LoVo (cell line): ENCODE data around the gene UBE2F.

ENCODE experiments used
- DNase-seq: peaks from one replicate; pipeline ENCODE4 v3.0.0-alpha.2; 2016; ENCODE audit warnings: low spot score

The UBE2F gene

GRCh38 chr2:237966565-237967462, at the start of gene UBE2F:
Gene UBE2F (plus strand): TSS chr2:237967014. CDS start chr2:237973108, 6,094 bp downstream.
- peak; percentile 98 for DNase-seq

GRCh38 chr2:237917696-237918374, 49.0 kb upstream of the UBE2F start:
- DNase-seq, result no peak

- no peak for DNase-seq
Measured at GRCh38 chr2:237919593-237919992, 47.2 kb upstream of the UBE2F start.

- DNase-seq, result no peak
Measured at GRCh38 chr2:237920673-237921072, 46.1 kb upstream of the UBE2F start.

GRCh38 chr2:237921967-237922492, 44.8 kb upstream of the UBE2F start:
- DNase-seq, result no peak

- peak; percentile 28 for DNase-seq
Measured at GRCh38 chr2:237922641-237923361, 44.0 kb upstream of the UBE2F start.

- peak; percentile 72 for DNase-seq
Measured at GRCh38 chr2:237923481-237924163, 43.2 kb upstream of the UBE2F start.

GRCh38 chr2:237924164-237924534, 42.7 kb upstream of the UBE2F start:
- DNase-seq, result no peak

GRCh38 chr2:237927135-237927534, 39.7 kb upstream of the UBE2F start:
- DNase-seq, result no peak

GRCh38 chr2:237927986-237928385, 38.8 kb upstream of the UBE2F start:
- DNase-seq, result no peak

- no peak for DNase-seq
Measured at GRCh38 chr2:237929979-237930378, 36.8 kb upstream of the UBE2F start.

- DNase-seq, result no peak
Measured at GRCh38 chr2:237931205-237931721, 35.6 kb upstream of the UBE2F start.

GRCh38 chr2:237932731-237933131, 34.1 kb upstream of the UBE2F start:
- DNase-seq, result no peak

- no peak for DNase-seq
Measured at GRCh38 chr2:237934186-237934585, 32.6 kb upstream of the UBE2F start.

- DNase-seq, result peak; percentile 35
Measured at GRCh38 chr2:237935740-237936452, 30.9 kb upstream of the UBE2F start.

GRCh38 chr2:237939251-237939650, 27.6 kb upstream of the UBE2F start:
- DNase-seq, result no peak

GRCh38 chr2:237940828-237941227, 26.0 kb upstream of the UBE2F start:
- DNase-seq, result no peak

GRCh38 chr2:237941239-237941638, 25.6 kb upstream of the UBE2F start:
- no peak for DNase-seq

- DNase-seq, result no peak
Measured at GRCh38 chr2:237942513-237942899, 24.3 kb upstream of the UBE2F start.

- DNase-seq, result no peak
Measured at GRCh38 chr2:237943395-237944094, 23.3 kb upstream of the UBE2F start.
